ENCODE results near the gene TP63.
"Not testable (repeated sequence)": the region's sequence is repeated elsewhere in the genome, so short reads cannot be mapped to it uniquely, and the experiment has no call there.

The TP63 gene

DNA sequence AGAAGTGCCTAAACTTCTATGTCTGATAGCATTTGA, at the start of gene TP63:
TSS of gene TP63 (plus strand) at position 17 of the 36 bp plus-strand sequence. CDS start 127 bp downstream, outside the sequence.
- no peak for DNase-seq

DNA sequence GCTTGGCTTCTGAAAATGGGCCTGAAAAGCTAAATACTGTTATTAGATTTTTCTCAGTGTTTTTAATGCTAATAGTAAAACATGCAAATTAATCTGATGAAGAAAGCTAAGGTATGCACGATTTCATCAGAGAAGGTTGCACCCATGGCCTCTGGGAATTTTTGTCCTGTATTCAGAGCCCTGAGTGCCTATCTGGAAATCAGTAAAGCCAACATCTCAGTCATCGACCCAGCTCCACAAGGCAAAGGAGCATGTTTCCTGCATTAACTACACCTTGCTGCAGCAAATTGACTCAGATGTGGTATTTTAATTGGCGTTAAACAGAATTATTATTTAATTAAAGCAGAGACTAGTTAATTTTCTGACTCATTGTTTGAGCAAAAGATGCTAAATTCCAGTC, 49.0 kb upstream of the TP63 start:
- no peak for DNase-seq

DNA sequence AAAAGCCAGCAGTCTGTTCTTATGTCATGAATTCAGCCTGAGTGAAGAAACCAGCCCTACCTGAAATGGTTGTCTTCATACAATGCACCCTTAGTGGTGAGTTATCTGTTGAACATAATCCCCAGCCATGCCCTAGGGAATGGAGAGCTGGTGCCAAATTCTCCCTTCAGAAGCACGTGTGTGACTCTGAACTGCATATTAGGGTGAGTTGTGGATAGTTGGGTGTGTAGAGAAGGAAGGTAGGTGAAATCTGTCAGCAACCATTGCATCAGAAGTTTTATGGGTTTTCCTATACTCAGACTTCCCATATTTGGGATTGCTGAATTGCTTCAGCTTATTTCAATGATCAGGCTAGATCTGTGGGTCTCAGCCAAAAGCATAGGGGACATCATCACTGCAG, 46.5 kb upstream of the TP63 start:
- DNase-seq, result no peak

DNA sequence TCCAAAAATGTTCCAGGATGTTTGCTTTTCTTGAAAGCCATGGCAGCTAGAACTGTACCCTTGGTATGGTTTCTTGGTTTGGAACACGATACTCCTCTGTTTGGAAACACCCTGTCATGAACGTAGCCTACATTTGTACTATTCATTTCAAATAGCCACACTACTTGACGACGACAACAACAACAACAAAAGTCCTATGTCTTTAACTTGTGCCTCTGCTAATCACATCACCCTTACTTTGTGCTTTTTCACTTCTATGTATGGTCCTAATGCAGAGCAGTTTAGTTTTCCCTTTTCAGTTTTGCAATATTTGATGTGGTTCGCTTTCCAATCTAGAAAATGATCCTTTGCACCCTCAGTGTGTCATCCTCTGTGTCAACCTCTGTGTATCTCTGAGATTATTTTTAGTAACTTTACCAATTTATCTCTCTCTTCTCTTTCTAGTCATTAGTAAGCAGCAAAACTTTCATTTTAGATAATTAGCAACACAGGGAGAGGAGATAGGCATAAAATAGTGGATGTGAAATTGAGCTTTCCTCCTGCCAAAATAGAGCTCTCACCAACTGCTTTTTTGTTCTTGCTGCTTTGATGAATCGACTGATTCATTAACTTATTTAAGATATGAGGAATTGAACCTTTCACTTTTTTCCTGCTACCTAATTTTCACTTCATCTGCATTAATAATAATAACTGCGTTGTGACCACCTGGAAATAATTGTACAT, 44.1 kb upstream of the TP63 start:
- DNase-seq, result no peak

DNA sequence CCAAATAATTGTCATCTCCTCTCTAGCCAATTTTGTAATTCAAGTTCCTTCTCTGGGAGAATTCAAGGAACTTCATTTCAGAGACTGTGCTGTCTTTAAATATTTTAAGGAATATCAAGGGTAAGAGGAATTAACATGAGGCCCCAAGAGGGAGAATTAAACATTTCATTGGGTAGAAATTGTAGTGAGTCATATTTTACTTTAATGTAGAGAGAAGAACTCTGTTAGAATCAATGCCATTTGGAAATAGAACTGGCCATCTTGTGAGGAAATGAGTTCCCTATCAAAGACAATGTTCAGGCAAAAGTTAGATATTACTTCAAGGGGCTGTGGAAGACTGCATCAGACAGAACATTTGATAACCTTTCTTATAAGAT, 43.5 kb upstream of the TP63 start:
- DNase-seq, result no peak

DNA sequence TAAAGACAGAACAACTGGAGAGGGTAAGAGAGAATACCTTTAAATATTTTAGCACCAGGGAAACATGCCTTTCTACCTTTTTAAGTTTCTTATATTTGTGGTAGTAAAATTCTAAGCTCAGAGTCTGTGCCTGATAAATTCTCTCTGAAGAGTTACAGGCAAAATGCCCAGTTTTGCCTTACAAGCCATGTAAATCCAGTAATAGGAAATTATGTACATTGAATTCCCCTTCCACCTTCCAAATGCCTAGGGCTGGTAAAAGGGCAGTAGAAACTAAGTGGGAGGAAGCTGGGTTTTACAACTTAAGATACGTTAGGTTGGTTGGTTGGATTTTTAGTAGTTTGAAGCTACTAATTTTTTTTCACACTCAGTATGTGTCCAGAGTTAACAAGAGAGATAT, 43.1 kb upstream of the TP63 start:
- DNase-seq, result no peak

DNA sequence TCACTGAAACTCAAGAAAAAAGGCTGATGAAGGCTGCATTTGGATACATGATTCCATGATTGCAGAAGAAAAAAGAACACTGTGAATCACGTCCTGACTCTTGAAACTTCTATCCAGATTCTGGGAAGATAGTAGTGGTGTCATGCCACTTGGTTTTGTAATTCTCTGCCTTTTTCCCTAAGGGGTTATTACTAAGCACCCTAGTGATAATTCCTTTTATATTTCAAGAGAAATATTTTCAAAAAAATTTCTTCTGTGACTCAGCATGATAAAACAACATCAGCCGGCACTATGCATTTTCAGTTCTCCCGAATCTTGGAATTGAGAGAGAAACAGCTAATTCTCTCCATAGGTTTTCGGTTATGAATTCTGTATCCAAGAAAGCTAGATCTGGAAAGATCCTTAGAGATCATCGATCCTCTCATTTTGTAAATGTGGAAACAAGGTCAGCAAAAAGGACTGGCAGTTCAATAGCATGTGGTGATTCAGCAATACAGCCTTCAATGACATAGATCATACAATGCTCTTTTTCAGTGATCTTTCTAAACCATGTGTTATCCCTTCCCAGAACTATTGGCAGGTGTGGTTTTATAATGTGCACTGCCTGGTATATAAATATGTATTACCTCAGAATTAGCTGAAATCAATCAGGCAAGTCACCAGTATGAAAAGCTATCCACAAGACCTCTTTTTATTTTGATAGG, 42.6 kb upstream of the TP63 start:
- DNase-seq, result no peak

DNA sequence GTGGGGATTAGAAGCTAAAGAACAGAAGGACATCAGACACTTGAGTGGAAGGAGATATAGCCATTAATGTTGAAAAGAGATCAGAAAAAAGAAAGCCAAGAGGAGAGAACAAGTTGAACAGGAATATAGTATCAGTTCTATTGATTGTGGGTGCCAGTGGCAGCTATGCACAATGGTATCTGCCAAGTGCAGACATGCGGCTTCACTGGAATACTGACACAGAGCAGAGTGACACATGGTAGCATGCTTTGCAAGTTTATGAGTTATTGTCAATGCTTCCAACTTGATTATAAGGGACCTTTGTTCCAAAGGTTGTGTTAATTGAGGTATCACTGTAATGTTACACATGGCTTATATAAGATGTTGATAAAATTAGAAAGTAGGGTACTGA, 42.0 kb upstream of the TP63 start:
- no peak for DNase-seq

DNA sequence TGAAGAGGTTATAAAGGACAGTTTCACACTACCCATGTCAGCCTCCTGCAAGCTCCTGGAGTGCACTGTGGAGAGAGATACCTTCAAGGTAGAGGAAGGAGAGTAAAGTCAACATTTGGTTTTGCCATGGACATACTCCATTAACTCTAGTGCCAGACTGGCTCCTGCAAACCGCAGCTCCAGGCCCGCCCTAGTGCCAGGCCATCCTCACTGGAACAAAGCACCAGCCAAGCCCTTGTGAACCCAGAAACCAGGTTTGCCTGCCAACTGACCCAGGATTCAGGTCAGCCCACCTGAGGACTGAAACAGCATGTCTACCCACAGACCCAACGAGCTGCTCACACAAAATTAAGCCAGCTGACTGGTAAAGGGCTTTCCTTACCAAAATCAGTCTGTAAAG, 41.0 kb upstream of the TP63 start:
- DNase-seq, result no peak

DNA sequence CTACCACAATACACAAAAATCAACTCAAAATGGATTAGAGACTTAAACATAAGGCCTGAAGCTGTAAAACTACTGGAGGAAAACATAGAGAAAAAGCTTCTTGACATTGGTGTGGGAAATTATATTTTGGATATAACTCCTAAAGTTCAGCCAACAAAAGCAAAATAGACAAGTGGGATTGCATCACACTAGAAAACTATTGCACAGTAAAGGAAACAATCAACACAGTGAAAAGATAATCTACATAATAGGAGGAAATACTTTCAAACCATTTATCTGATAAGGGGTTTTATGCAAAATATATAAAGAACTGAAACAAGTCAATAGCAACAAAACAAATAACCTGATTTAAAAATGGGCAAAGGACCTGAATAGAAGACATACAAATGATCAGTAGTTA, 37.6 kb upstream of the TP63 start:
- DNase-seq, result no peak

DNA sequence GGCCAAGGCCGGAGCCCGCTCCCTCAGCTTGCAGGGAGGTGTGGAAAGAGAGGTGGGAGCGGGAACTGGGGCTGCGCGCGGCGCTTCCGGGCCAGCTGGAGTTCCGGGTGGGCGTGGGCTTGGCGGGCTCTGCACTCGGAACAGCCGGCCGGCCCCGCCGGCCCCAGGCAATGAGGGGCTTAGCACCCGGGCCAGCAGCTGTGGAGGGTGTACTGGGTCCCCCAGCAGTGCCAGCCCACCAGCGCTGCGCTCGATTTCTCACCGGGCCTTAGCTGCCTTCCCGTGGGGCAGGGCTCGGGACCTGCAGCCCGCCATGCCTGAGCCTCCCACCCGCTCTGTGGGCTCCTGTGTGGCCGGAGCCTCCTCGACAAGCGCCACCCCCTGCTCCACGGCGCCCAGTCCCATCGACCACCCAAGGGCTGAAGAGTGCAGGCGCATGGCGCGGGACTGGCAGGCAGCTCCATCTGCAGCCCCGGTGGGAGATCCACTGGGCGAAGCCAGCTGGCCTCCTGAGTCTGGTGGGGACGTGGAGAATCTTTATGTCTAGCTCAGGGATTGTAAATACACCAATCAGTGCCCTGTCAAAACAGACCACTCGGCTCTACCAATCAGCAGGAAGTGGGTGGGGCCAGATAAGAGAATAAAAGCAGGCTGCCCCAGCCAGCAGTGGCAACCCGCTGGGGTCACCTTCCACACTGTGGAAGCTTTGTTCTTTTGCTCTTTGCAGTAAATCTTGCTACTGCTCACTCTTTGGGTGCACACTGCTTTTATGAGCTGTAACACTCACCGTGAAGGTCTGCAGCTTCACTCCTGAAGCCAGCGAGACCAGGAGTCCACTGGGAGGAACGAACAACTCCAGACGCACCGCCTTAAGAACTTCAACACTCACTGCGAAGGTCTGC, 34.9 kb upstream of the TP63 start:
- DNase-seq, result not testable (repeated sequence)

DNA sequence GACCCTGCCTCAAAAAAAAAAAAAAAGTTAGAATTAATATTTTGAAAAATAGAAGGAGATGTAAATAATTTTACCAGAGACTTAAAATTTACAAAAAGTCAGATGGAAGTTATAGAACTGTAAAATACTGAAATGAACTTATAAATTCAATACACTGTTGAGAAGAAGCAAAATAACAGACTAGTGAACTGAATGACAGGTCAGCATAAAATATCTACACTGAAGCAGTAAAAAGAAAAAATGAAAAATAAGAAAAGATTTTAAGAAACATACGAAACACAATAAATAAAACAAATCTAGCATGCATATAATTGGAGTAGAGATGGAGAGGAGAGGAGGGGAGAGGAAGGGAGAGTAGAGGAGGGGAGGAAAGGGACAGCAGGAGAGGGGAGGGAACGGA, 33.3 kb upstream of the TP63 start:
- DNase-seq, result no peak

DNA sequence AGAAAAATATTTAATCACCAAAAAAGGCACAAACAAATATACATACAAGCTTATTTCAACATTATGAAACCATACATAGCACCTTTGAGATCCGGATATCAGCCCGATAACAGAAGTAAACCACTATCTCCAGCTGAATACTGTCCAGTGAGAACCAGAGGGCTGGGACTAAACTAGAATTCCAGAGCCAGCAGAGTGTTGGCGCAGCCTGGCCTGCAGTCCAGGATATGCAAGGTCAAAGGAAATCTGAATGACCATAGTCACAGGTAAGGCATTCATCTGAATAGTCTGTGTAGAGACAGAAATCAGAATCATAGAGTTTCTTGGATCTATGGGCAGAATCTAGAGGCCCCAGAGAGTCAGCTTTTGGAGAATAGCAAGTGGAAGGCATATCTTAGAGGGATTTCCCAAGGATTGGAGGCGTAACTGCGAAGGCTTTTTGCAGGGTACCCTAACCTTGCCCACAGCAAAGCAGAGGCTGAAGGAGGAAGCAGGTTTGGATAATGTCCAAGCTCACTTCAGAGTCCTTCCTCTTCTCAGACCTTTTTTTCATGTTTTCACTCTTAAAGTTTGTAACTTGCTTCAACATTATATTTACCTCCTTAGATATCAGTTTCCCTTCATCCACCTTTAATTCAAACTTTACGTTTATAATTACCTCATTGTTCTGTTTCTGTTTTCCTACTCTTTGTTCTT, 32.5 kb upstream of the TP63 start:
- DNase-seq, result no peak

DNA sequence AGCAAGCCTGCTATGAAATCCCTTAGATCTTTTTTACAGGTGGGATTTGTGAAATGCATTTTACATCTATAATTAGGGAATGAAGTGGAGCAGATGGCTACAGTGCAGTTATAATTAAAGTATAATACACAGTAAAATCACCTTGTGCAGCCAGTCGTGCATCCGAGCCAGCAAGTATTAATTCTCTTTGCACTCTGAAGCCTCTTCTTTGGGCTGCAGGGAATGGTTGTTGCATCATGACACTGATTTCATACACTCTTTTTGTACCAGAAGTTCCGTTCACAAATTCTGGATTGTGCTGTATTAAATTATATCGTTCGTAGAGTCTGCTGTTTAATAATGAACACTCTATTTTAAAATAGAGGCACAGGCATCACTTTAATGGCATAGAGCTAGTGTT, 28.7 kb upstream of the TP63 start:
- DNase-seq, result no peak

DNA sequence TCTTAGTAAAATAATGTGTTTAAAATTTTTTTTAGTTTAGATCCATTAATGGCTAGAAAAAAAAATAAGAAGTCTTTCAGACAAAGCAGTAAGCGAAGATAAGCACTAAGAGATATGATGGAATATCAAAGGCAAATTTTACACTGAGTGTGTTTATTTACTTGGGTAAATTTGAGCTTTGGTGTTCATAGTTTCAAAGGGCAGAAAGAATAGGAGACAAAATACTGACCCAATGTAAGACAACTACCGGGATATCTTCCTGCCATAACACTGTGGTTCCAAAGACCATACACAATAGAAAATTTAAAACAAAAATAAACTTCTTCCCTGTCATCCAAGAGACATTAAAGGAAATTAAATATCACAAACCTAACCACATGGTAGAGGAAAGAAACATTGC, 25.5 kb upstream of the TP63 start:
- no peak for DNase-seq

DNA sequence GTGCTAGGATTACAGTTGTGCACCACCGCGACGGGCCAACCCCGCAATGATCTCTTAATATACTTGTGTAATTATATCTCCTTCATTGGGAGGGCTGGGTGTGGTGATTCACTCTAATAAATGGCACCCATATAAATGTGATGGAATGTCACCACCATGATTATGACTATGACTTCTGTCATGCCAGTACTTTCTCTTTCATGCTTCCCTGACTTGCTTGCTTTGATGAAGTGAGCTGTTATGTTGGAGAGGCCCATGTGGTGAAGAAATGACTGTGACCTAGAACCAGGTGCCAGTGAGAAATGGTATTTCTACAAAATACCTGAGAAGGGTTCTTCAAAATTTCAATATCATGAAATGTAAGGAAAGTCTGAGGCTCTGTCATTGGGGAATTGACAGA, 24.4 kb upstream of the TP63 start:
- DNase-seq, result no peak

DNA sequence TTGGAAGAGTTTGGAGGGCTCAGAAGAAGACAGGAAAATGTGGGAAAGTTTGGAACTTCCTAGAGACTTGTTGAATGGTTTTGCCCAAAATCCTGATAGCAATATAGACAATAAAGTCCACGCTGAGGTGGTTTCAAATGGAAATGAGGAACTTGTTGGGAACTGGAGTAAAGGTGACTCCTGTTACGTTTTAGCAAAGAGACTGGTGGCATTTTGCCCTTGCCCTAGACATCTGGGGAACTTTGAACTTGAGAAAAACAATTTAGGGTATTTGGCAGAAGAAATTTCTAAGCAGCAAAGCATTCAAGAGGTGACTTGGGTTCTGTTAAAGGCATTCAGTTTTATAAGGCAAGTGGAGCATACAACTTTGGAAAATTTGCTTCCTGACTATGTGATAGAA, 18.5 kb upstream of the TP63 start:
- DNase-seq, result not testable (repeated sequence)

DNA sequence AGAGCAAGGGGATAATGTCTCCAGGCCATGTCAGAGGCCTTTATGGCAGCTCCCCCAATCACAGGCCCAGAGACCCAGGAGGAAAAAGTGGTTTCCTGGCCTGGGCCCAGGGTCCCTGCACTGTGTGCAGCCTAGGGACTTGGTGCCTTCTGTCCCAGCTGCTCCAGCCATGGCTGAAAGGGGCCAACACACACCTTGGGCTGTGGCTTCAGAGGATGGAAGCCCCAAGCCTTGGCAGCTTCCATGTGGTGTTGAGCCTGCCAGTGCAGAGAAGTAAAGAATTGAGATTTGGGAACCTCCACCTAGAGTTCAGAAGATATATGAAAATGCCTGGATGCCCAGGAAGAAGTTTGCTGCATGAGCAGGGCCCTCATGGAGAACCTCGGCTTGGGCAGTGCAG, 18.1 kb upstream of the TP63 start:
- no peak for DNase-seq

DNA sequence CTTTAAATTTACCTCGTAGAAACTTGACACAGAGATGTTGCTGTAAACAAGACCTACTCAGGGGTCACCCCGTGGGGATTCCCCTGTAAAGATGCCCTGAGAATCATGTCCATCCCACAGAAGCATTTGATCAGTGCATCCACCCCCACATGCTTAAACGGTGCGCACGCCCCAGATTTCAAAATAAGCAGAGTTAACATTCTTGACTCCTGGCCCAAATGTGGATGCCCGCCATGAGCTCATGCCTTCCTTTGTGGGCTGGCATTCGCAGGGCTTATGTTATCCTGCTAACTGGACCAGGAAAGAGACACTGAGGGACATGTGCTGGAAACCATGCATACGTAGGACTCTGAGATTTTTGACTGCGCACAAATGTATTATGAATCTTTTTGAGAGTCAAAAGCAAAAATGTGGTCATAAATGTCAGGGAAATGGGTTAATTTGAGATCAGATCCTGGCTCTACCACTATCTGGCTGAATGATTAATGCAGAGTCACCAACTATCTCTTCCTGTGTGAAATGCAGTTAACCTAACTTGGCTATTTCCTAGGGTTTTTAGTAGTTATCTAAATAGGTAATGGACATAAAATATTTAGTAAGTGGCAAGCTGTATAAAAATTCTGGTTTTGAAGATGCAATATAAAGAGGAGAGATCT, 9.1 kb upstream of the TP63 start:
- no peak for DNase-seq

DNA sequence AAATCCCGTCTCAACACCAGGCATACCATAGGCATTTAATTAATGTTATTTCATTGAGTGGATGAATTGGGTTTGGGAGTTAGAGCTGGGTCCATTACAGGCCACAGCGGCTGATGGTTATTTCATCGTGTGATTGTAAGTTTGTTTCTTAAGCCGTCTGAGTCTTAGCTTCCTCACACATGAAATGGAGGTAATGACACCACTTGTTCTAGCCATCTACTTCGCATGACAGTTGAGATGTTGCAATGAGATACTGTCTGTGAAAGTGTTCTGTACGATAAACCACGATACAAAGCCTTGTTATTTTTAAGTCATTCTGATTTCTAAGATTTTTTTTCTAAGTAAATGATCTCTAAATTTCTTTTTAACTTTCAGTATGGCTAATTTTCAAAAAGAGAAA, 8.6 kb upstream of the TP63 start:
- no peak for DNase-seq

DNA sequence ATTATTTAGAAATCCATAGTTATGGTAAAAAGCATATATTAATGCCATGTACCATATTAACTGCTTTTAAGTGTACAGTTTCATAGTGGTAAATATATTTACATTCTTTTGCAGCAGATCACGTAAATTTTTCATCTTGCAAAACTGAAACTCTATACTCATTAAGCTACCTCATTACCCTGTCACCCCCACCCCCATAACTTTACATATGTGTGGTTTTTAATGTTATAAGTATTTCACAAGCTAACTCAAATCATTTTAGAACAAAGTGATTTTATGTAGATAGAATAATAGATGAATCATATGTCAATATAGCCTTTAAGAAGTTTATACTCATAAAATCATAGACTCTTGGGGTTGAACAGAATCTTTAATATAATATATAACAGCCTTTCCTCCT, 7.1 kb upstream of the TP63 start:
- DNase-seq, result no peak

DNA sequence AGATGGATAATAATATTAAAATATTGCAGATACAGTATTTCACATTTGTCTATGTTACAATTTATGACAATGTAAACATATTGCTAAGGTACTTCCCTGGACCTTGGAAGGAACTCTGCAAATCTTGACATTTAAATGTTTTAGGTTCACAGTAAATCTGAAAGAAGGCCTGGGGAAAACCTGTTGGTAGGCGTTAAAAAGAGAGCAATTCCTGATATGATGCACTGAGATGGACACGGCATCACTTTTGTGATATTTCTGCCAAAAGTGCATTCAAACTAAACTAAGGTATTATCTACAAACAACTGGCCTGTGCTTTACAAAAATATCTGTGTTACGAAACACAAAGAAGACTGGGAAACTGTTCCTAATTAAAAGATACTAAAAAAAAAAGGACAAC, 6.1 kb upstream of the TP63 start:
- no peak for DNase-seq

DNA sequence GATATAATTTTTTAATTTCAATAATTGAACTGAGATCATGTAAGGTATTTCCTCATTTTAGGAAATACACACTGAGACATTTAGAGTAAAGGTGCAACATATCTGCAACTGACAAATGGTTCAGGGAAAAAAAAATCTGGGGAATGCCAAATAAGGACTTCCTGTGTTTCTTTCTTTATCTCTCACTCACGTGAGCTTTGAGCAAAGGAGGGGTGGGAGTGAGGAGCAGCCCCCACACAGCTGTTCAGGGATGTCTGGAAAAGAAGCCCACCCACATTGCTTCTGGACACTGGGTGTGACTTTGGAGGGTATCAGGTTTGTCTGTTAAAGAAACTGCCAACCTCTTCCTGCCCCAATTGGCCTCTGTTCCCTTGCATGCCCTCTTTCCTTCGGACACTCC, 5.6 kb upstream of the TP63 start:
- no peak for DNase-seq

DNA sequence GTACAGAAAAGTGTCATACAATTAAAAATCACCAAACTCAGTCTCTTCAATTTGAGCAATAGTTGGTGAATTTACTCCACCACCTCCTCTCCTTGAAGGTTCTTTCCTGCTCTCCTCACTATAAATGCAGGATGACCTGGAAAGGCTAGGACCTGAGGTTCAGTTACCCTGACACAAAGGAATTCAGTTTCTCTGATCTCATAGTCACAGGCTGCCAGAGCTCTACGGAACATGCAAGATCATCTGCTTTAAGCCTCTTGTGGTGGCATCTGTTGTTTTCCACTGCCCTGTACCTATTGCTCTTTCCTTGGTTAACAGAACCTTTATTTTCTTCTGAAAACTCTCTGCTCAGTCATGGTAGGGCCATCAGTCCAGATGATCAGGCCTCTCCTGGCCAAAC, 4.9 kb upstream of the TP63 start:
- no peak for DNase-seq

Measured in RPMI8226 (cell line).